ENCODE results near the gene RESF1. TPM values are rescaled to one million over a fixed set of nuclear protein-coding genes. Genes with fewer than 3 reads are reported as not detected.

The RESF1 gene
- 18.0 and 22.4 TPM in 2 replicates for polyA plus RNA-seq

GRCh38 chr12:31959161-31959700 is at the start of gene RESF1:
Gene RESF1, plus strand, starts transcription at chr12:31959415. Its CDS starts 21,541 bp downstream, at chr12:31980956.

Other genes starting within 250 kb of the RESF1 start
- 134 and 142 TPM in 2 replicates for gene AMN1, start 230.4 kb upstream of the RESF1 start, polyA plus RNA-seq
- gene BICD1, start 147.4 kb downstream of the RESF1 start, polyA plus RNA-seq: 25.7 and 26.9 TPM in 2 replicates